ENCODE measurements around the gene TMEM109.

TMEM109 gene

GRCh38 chr11:60913793-60914632 lies at the start of gene TMEM109:
TSS of gene TMEM109 (plus strand) at chr11:60914158. CDS start at chr11:60919694, 5,536 bp downstream.
- DNase-seq (ENCODE audit: low read depth in 3 of 3), result peak; percentile 77 to 87 (median 80)

GRCh38 chr11:60864856-60865513 lies 49.0 kb upstream of the TMEM109 start:
- DNase-seq (ENCODE audit: low read depth in 3 of 3), result no peak

- DNase-seq (ENCODE audit: low read depth in 3 of 3), result no peak
Observed at GRCh38 chr11:60866911-60867870, 46.8 kb upstream of the TMEM109 start, which contains the start of gene ZP1. TSS of gene ZP1 (plus strand) at chr11:60867542. CDS start at chr11:60867562, 20 bp downstream.

GRCh38 chr11:60867871-60868681 lies 45.9 kb upstream of the TMEM109 start:
- DNase-seq (ENCODE audit: low read depth in 3 of 3), result no peak

GRCh38 chr11:60868682-60869450 lies 45.1 kb upstream of the TMEM109 start:
- DNase-seq (ENCODE audit: low read depth in 3 of 3), result no peak

GRCh38 chr11:60869451-60869825 lies 44.5 kb upstream of the TMEM109 start:
- no peak for DNase-seq (ENCODE audit: low read depth in 3 of 3)

- no peak for DNase-seq (ENCODE audit: low read depth in 3 of 3)
Observed at GRCh38 chr11:60870276-60870675, 43.7 kb upstream of the TMEM109 start.

GRCh38 chr11:60870733-60871377 lies 43.1 kb upstream of the TMEM109 start:
- DNase-seq (ENCODE audit: low read depth in 3 of 3), result no peak

GRCh38 chr11:60871378-60872061 lies 42.4 kb upstream of the TMEM109 start:
- DNase-seq (ENCODE audit: low read depth in 3 of 3), result no peak

GRCh38 chr11:60872124-60872960 lies 41.6 kb upstream of the TMEM109 start:
- no peak for DNase-seq (ENCODE audit: low read depth in 3 of 3)

- no peak for DNase-seq (ENCODE audit: low read depth in 3 of 3)
Observed at GRCh38 chr11:60872961-60873524, 40.9 kb upstream of the TMEM109 start.

GRCh38 chr11:60873533-60873932 lies 40.4 kb upstream of the TMEM109 start:
- no peak for DNase-seq (ENCODE audit: low read depth in 3 of 3)

- no peak for DNase-seq (ENCODE audit: low read depth in 3 of 3)
Observed at GRCh38 chr11:60874421-60875365, 39.3 kb upstream of the TMEM109 start.

GRCh38 chr11:60875366-60876167 lies 38.4 kb upstream of the TMEM109 start:
- no peak for DNase-seq (ENCODE audit: low read depth in 3 of 3)

GRCh38 chr11:60876168-60876485 lies 37.8 kb upstream of the TMEM109 start:
- no peak for DNase-seq (ENCODE audit: low read depth in 3 of 3)

All from stimulated activated CD4-positive, alpha-beta T cell treated with anti-CD3 and anti-CD28 coated beads, TNF-alpha, amount 100 ng/mL, for 24 hours (primary cell).